NCI-H524 treated with DMSO at 0.1 percent for 48 hours (cell line): ENCODE results near the gene MIGA2.

Source experiments
- DNase-seq: peaks from one replicate; lab custom pipeline; 2025; lab: John Stamatoyannopoulos, UW

MIGA2 gene

GRCh38 chr9:129071526-129072126 is 35.2 kb downstream of the MIGA2 start:
- no peak for DNase-seq

GRCh38 chr9:129072171-129072570 is 35.7 kb downstream of the MIGA2 start:
- no peak for DNase-seq

GRCh38 chr9:129073404-129073803 is 37.0 kb downstream of the MIGA2 start:
- DNase-seq: no peak

GRCh38 chr9:129074106-129074505 is 37.7 kb downstream of the MIGA2 start:
- DNase-seq: no peak

- DNase-seq: no peak
These were observed 39.7 kb downstream of the MIGA2 start for GRCh38 chr9:129075996-129076639.

GRCh38 chr9:129076640-129077037 is 40.2 kb downstream of the MIGA2 start:
- no peak for DNase-seq

GRCh38 chr9:129077236-129077635 is 40.8 kb downstream of the MIGA2 start:
- no peak for DNase-seq

- no peak for DNase-seq
These were observed 42.5 kb downstream of the MIGA2 start for GRCh38 chr9:129078691-129079503.

GRCh38 chr9:129079829-129080228 is 43.4 kb downstream of the MIGA2 start:
- DNase-seq: no peak

- no peak for DNase-seq
These were observed 43.8 kb downstream of the MIGA2 start for GRCh38 chr9:129080298-129080600.

- DNase-seq: peak; percentile 98
These were observed 44.4 kb downstream of the MIGA2 start, which contains the start of gene DOLPP1 for GRCh38 chr9:129080601-129081387. TSS of gene DOLPP1 (plus strand) at chr9:129081111. CDS start at chr9:129081132, 21 bp downstream.

GRCh38 chr9:129081388-129081904 is 45.0 kb downstream of the MIGA2 start:
- DNase-seq: no peak

GRCh38 chr9:129084087-129084486 is 47.7 kb downstream of the MIGA2 start:
- DNase-seq: no peak

- no peak for DNase-seq
These were observed 52.8 kb downstream of the MIGA2 start for GRCh38 chr9:129089246-129089645.

- no peak for DNase-seq
These were observed 57.4 kb downstream of the MIGA2 start for GRCh38 chr9:129093602-129094386.

GRCh38 chr9:129094387-129095169 is 58.2 kb downstream of the MIGA2 start:
- DNase-seq: no peak

- DNase-seq: no peak
These were observed 58.8 kb downstream of the MIGA2 start for GRCh38 chr9:129095170-129095667.

- no peak for DNase-seq
These were observed 59.5 kb downstream of the MIGA2 start for GRCh38 chr9:129095908-129096307.

GRCh38 chr9:129097671-129098306 is 61.4 kb downstream of the MIGA2 start:
- no peak for DNase-seq

- DNase-seq: no peak
These were observed 61.9 kb downstream of the MIGA2 start for GRCh38 chr9:129098328-129098727.
